Activated CD4-positive, alpha-beta T cell treated with anti-CD3 and anti-CD28 coated beads, Interleukin-2, amount 10 ng/mL, durations not matched to agents 24 days and 14 days (primary cell): Measurements from ENCODE around the gene ACVR1C. TPM values are rescaled to one million over a fixed set of nuclear protein-coding genes. Genes with fewer than 3 reads are reported as not detected.
"Not testable (repeated sequence)": the region's sequence is repeated elsewhere in the genome, so short reads cannot be mapped to it uniquely, and the experiment has no call there.

Experiments
- DNase-seq: peaks from one replicate; pipeline ENCODE4 v3.0.0; 2022
- H3K27ac Mint-ChIP-seq: one replicate; pipeline ENCODE4 v1.8.0; 2022; ENCODE audit warnings: mild to moderate bottlenecking, mixed read lengths
- H3K27me3 Mint-ChIP-seq: one replicate; pipeline ENCODE4 v1.8.0; 2022; ENCODE audit warnings: mixed read lengths
- H3K36me3 Mint-ChIP-seq: one replicate; pipeline ENCODE4 v1.8.0; 2022; ENCODE audit warnings: low read depth, mild to moderate bottlenecking, mixed read lengths
- H3K4me1 Mint-ChIP-seq: one replicate; pipeline ENCODE4 v1.8.0; 2021; ENCODE audit warnings: mixed read lengths
- H3K4me3 Mint-ChIP-seq: one replicate; pipeline ENCODE4 v1.8.0; 2022; ENCODE audit warnings: mild to moderate bottlenecking, moderate library complexity, mixed read lengths
- H3K9me3 Mint-ChIP-seq: one replicate; pipeline ENCODE4 v1.8.0; 2021; ENCODE audit warnings: mixed read lengths
- intact Hi-C: fragments of 100-400 bp; cut with micrococcal nuclease; formaldehyde crosslinking; loops from one replicate; pipeline ENCODE4 v1.15.1; 2023
- total RNA-seq: library from RNA; stranded (reverse); gene quantifications from 2 replicates; pipeline ENCODE4 v1.2.3, GENCODE V29; 2022

ACVR1C gene
- total RNA-seq, 1 donor from 2014 or later: 0.98 TPM

GRCh38 chr2:157606534-157606933, 22.1 kb downstream of the ACVR1C start:
- intact Hi-C loops: no loop called here
- Mint-ChIP-seq H3K9me3 (peaks cover 18% of the 10 kb centered on the region), H3K4me1 (peaks cover 1% of the 10 kb centered on the region), H3K27ac (no peak overlapping the region), H3K27me3 (peaks cover 34% of the 10 kb centered on the region), H3K36me3 (peaks cover 2% of the 10 kb centered on the region), H3K4me3 (no peak overlapping the region)
- no peak for DNase-seq

- no peak overlapping the region for H3K27ac Mint-ChIP-seq
- intact Hi-C loops: no loop called here
- DNase-seq: no peak
- peaks cover under 1% of the 10 kb centered on the region for H3K9me3 Mint-ChIP-seq
- peaks cover 39% of the 10 kb centered on the region for H3K27me3 Mint-ChIP-seq
- no peaks in the 10 kb centered on the region for H3K4me1 Mint-ChIP-seq
- H3K36me3 Mint-ChIP-seq: no peaks in the 10 kb centered on the region
- H3K4me3 Mint-ChIP-seq: no peak overlapping the region
Measured at GRCh38 chr2:157603198-157603597, 25.5 kb downstream of the ACVR1C start.

GRCh38 chr2:157601807-157602206, 26.9 kb downstream of the ACVR1C start:
- intact Hi-C loops: no loop called here
- Mint-ChIP-seq H3K27me3 (peaks cover 33% of the 10 kb centered on the region), H3K27ac (no peak overlapping the region), H3K36me3 (no peaks in the 10 kb centered on the region), H3K4me3 (no peak overlapping the region), H3K4me1 (peaks cover under 1% of the 10 kb centered on the region), H3K9me3 (no peaks in the 10 kb centered on the region)
- DNase-seq: no peak

GRCh38 chr2:157596992-157597681, 31.5 kb downstream of the ACVR1C start:
- no peak overlapping the region for H3K27ac Mint-ChIP-seq
- peaks cover 35% of the 10 kb centered on the region for H3K27me3 Mint-ChIP-seq
- peak; percentile 86 for DNase-seq
- intact Hi-C loops: loop anchor here (1.0 kb wide), 3 partner anchors 100 to 295 kb away; no protein-coding TSS in a partner anchor
- H3K9me3 Mint-ChIP-seq: no peaks in the 10 kb centered on the region
- peaks cover 7% of the 10 kb centered on the region for H3K4me1 Mint-ChIP-seq
- H3K4me3 Mint-ChIP-seq: peak overlapping the region; percentile 73
- H3K36me3 Mint-ChIP-seq: no peaks in the 10 kb centered on the region

GRCh38 chr2:157593411-157593810, 35.3 kb downstream of the ACVR1C start:
- Mint-ChIP-seq H3K9me3 (no peaks in the 10 kb centered on the region), H3K4me1 (peaks cover 7% of the 10 kb centered on the region), H3K36me3 (no peaks in the 10 kb centered on the region), H3K27me3 (peaks cover 28% of the 10 kb centered on the region), H3K4me3 (no peak overlapping the region), H3K27ac (no peak overlapping the region)
- intact Hi-C loops: loop anchor here (5.0 kb wide), 1 partner anchor 419 kb away; no protein-coding TSS in a partner anchor
- no peak for DNase-seq

GRCh38 chr2:157592948-157593347, 35.7 kb downstream of the ACVR1C start:
- H3K27me3 Mint-ChIP-seq: peaks cover 28% of the 10 kb centered on the region
- H3K4me1 Mint-ChIP-seq: peaks cover 7% of the 10 kb centered on the region
- no peak for DNase-seq
- no peaks in the 10 kb centered on the region for H3K36me3 Mint-ChIP-seq
- intact Hi-C loops: loop anchor here (5.0 kb wide), 1 partner anchor 419 kb away; no protein-coding TSS in a partner anchor
- H3K9me3 Mint-ChIP-seq: no peaks in the 10 kb centered on the region
- no peak overlapping the region for H3K27ac Mint-ChIP-seq
- H3K4me3 Mint-ChIP-seq: no peak overlapping the region

GRCh38 chr2:157592374-157592773, 36.3 kb downstream of the ACVR1C start:
- DNase-seq: no peak
- Mint-ChIP-seq H3K4me1 (peaks cover 7% of the 10 kb centered on the region), H3K27ac (no peak overlapping the region), H3K27me3 (peaks cover 28% of the 10 kb centered on the region), H3K9me3 (no peaks in the 10 kb centered on the region), H3K36me3 (no peaks in the 10 kb centered on the region), H3K4me3 (no peak overlapping the region)
- intact Hi-C loops: loop anchor here (5.0 kb wide), 1 partner anchor 420 kb away; no protein-coding TSS in a partner anchor

- DNase-seq: no peak
- H3K4me3 Mint-ChIP-seq: no peak overlapping the region
- H3K9me3 Mint-ChIP-seq: no peaks in the 10 kb centered on the region
- intact Hi-C loops: no loop called here
- peaks cover under 1% of the 10 kb centered on the region for H3K4me1 Mint-ChIP-seq
- H3K27me3 Mint-ChIP-seq: peaks cover 10% of the 10 kb centered on the region
- H3K36me3 Mint-ChIP-seq: no peaks in the 10 kb centered on the region
- no peak overlapping the region for H3K27ac Mint-ChIP-seq
Measured at GRCh38 chr2:157587576-157587975, 41.1 kb downstream of the ACVR1C start.

GRCh38 chr2:157574165-157574564, 54.5 kb downstream of the ACVR1C start:
- Mint-ChIP-seq H3K36me3 (no peaks in the 10 kb centered on the region), H3K27ac (no peak overlapping the region), H3K27me3 (peaks cover 5% of the 10 kb centered on the region), H3K4me3 (no peak overlapping the region), H3K4me1 (no peaks in the 10 kb centered on the region), H3K9me3 (no peaks in the 10 kb centered on the region)
- intact Hi-C loops: no loop called here
- no peak for DNase-seq

GRCh38 chr2:157572725-157573124, 55.9 kb downstream of the ACVR1C start:
- Mint-ChIP-seq H3K9me3 (no peaks in the 10 kb centered on the region), H3K4me1 (no peaks in the 10 kb centered on the region), H3K27ac (no peak overlapping the region), H3K27me3 (peaks cover 1% of the 10 kb centered on the region), H3K4me3 (no peak overlapping the region), H3K36me3 (no peaks in the 10 kb centered on the region)
- intact Hi-C loops: no loop called here
- DNase-seq: no peak

GRCh38 chr2:157566623-157567022, 62.0 kb downstream of the ACVR1C start:
- H3K36me3 Mint-ChIP-seq, H3K27ac Mint-ChIP-seq, H3K4me3 Mint-ChIP-seq, H3K27me3 Mint-ChIP-seq, H3K4me1 Mint-ChIP-seq, H3K9me3 Mint-ChIP-seq, intact Hi-C loops, DNase-seq: not testable (repeated sequence)

GRCh38 chr2:157566113-157566512, 62.6 kb downstream of the ACVR1C start:
- H3K27ac Mint-ChIP-seq, intact Hi-C loops, H3K4me3 Mint-ChIP-seq, H3K36me3 Mint-ChIP-seq, DNase-seq, H3K4me1 Mint-ChIP-seq, H3K27me3 Mint-ChIP-seq: not testable (repeated sequence)
- H3K9me3 Mint-ChIP-seq: peaks cover 14% of the 10 kb centered on the region

- no peak for DNase-seq
- Mint-ChIP-seq H3K27ac (no peak overlapping the region), H3K4me3 (no peak overlapping the region), H3K4me1 (no peaks in the 10 kb centered on the region), H3K36me3 (no peaks in the 10 kb centered on the region), H3K9me3 (peaks cover 16% of the 10 kb centered on the region), H3K27me3 (no peaks in the 10 kb centered on the region)
- intact Hi-C loops: no loop called here
Measured at GRCh38 chr2:157565550-157565949, 63.1 kb downstream of the ACVR1C start.

GRCh38 chr2:157559890-157560289, 68.8 kb downstream of the ACVR1C start:
- Mint-ChIP-seq H3K4me1 (peaks cover 13% of the 10 kb centered on the region), H3K27me3 (no peaks in the 10 kb centered on the region), H3K9me3 (peaks cover 20% of the 10 kb centered on the region), H3K36me3 (no peaks in the 10 kb centered on the region), H3K27ac (no peak overlapping the region), H3K4me3 (no peak overlapping the region)
- no peak for DNase-seq
- intact Hi-C loops: no loop called here

GRCh38 chr2:157559461-157559860, 69.2 kb downstream of the ACVR1C start:
- H3K4me3 Mint-ChIP-seq: no peak overlapping the region
- no peaks in the 10 kb centered on the region for H3K36me3 Mint-ChIP-seq
- no peak for DNase-seq
- intact Hi-C loops: no loop called here
- peaks cover 13% of the 10 kb centered on the region for H3K4me1 Mint-ChIP-seq
- H3K9me3 Mint-ChIP-seq: peaks cover 20% of the 10 kb centered on the region
- no peaks in the 10 kb centered on the region for H3K27me3 Mint-ChIP-seq
- H3K27ac Mint-ChIP-seq: no peak overlapping the region
